IMR-90 (cell line): ENCODE measurements around the gene XPR1.

Experiments used
- CHD1 ChIP-seq: IDR thresholded peaks from 2 replicates; pipeline ENCODE4 v1.6.1; 2012; ENCODE audit warnings: low read depth, low read length, improper control_type of control experiment
- CTCF ChIP-seq: conservative IDR thresholded peaks from 2 replicates; pipeline ENCODE4 v1.5.1; 2012; ENCODE audit warnings: mild to moderate bottlenecking, low read depth, low read length, improper control_type of control experiment
- MXI1 ChIP-seq: IDR thresholded peaks from 2 replicates; pipeline ENCODE4 v1.6.1; 2012; ENCODE audit warnings: low read depth, mild to moderate bottlenecking, low read length, moderate library complexity, borderline replicate concordance
- POLR2A ChIP-seq: IDR thresholded peaks from 2 replicates; pipeline ENCODE4 v1.6.1; 2012; ENCODE audit warnings: mild to moderate bottlenecking, low read depth, low read length

GRCh38 chr1:180901076-180901990 lies 269.5 kb downstream of the XPR1 start:
- TF ChIP-seq CTCF (no peak), POLR2A (no peak), CHD1 (no peak), MXI1 (no peak)
